HL-60 (cell line): ENCODE data around the gene CPT1C.

Experiments
- DNase-seq, 2 experiments: peaks; one replicate each; pipeline ENCODE4 v3.0.0-alpha.2; 2010 to 2020; ENCODE audit warnings: low read depth in 1 of 2, low spot score in 1 of 2
- H3K27ac ChIP-seq: fragments of 250-450 bp; sonication (Bioruptor Pico); replicated peaks from 2 replicates; pipeline ENCODE4 v1.5.1; 2020; ENCODE audit warnings: mild to moderate bottlenecking, moderate library complexity
- H3K27me3 ChIP-seq: fragments of 250-450 bp; sonication (Bioruptor Pico); 2 replicates; pipeline ENCODE4 v1.5.1; 2021; ENCODE audit warnings: mild to moderate bottlenecking, moderate library complexity; ENCODE audit not compliant: insufficient read depth, poor library complexity, severe bottlenecking
- H3K4me3 ChIP-seq: replicated peaks from 2 replicates; pipeline ENCODE4 v1.5.1; 2011; ENCODE audit warnings: mild to moderate bottlenecking, control low read depth, low read length; ENCODE audit not compliant: insufficient read depth
- CTCF ChIP-seq: IDR thresholded peaks from one replicate; pipeline ENCODE4 v1.5.1; 2011; ENCODE audit warnings: low read length, control low read depth, inconsistent platforms; ENCODE audit not compliant: insufficient read depth
- GABPA ChIP-seq: IDR thresholded peaks from 2 replicates; pipeline ENCODE4 v1.6.1; 2012; ENCODE audit warnings: low read depth
- POLR2AphosphoS5 ChIP-seq: IDR thresholded peaks from 2 replicates; pipeline ENCODE4 v1.6.1; 2012; ENCODE audit warnings: low read depth
- SPI1 ChIP-seq: IDR thresholded peaks from 2 replicates; pipeline ENCODE4 v1.6.1; 2012; ENCODE audit warnings: low read depth, mild to moderate bottlenecking, borderline replicate concordance
- TF ChIP-seq, protein P1 (sequence below): IDR thresholded peaks from 2 replicates; pipeline ENCODE4 v1.6.1; 2012; ENCODE audit warnings: low read depth; ENCODE audit not compliant: insufficient replicate concordance

Gene CPT1C

DNA sequence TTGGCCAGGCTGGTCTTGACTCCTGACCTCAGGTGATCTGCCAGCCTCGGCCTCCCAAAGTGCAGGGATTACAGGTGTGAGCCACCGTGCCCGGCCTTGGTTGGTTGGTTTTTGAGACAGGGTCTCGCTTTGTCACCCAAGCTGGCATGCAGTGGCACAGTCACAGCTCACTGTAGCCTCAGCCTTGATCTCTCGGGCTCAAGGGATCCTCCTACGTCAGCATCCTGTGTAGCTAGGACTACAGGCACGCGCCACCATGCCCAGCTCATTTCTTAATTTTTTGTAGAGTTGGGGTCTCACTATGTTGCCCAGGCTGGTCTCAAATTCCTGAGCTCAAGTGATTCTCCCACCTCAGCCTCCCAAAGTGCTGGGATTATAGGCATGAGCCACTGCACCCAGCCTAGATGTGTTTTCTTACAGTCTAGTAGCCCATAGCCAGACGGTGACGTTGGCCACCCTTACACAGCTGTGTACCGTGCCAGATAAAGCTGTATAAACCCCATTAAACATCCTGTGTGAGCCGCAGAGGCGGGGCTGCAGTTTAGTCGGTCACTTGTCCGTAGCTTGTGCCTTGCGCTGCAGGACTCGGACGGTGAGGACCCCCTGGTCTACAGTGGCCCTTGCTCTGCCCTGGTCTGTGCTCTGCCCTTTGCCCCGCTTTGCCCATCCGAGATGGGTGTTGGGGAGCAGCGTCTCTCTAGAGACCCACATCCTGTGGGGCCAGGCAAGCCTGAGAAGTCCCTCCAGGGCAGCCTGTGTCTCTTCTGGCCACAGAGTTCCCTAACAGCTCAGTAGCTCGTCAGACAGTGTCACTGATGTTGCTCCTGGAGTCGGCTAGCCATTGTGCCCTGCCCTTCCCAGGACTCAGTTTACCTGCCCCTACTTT lies 35.1 kb upstream of the CPT1C start:
- TF ChIP-seq GABPA (no peak), SPI1 (no peak), CTCF (no peak), POLR2AphosphoS5 (no peak)
- TF ChIP-seq, protein P1, sequence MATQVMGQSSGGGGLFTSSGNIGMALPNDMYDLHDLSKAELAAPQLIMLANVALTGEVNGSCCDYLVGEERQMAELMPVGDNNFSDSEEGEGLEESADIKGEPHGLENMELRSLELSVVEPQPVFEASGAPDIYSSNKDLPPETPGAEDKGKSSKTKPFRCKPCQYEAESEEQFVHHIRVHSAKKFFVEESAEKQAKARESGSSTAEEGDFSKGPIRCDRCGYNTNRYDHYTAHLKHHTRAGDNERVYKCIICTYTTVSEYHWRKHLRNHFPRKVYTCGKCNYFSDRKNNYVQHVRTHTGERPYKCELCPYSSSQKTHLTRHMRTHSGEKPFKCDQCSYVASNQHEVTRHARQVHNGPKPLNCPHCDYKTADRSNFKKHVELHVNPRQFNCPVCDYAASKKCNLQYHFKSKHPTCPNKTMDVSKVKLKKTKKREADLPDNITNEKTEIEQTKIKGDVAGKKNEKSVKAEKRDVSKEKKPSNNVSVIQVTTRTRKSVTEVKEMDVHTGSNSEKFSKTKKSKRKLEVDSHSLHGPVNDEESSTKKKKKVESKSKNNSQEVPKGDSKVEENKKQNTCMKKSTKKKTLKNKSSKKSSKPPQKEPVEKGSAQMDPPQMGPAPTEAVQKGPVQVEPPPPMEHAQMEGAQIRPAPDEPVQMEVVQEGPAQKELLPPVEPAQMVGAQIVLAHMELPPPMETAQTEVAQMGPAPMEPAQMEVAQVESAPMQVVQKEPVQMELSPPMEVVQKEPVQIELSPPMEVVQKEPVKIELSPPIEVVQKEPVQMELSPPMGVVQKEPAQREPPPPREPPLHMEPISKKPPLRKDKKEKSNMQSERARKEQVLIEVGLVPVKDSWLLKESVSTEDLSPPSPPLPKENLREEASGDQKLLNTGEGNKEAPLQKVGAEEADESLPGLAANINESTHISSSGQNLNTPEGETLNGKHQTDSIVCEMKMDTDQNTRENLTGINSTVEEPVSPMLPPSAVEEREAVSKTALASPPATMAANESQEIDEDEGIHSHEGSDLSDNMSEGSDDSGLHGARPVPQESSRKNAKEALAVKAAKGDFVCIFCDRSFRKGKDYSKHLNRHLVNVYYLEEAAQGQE = no peak
- Histone ChIP-seq H3K27me3 (no peaks in the 10 kb centered on the region), H3K27ac (no peak overlapping the region), H3K4me3 (no peak overlapping the region)
- DNase-seq = no peak

DNA sequence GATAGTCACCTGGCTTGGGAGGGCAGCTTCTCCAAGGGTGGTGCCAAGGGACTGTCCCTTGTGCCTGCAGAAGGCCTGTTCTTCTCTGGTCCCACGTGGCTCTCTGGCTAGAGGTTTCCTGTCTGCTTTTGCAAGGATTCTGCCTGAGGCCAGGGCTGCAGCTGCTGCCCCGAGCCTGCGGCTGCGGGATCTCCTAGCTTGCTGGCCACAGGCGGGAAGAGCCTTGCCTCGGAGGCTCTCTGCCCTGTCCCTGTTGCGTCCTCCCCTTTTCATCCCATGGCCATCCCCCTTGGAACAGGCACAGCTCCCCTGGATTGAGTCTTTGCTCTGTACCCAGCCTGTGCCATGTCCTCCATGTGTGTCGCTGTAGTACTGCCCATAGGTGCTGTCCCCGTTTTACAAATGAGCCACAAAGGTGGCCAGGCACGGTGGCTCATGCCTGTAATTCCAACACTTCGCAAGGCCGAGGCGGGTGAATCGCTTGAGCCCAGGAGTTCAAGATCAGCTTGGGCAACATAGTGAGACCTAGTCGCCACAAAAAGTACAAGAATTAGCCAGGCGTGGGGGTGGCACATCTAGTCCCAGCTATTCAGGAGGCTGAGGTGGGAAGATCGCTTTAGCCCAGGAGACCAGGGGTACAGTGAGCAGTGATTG lies 34.3 kb upstream of the CPT1C start:
- Histone ChIP-seq H3K27ac (no peak overlapping the region), H3K27me3 (no peaks in the 10 kb centered on the region), H3K4me3 (no peak overlapping the region)
- DNase-seq = no peak
- TF ChIP-seq POLR2AphosphoS5 (no peak), CTCF (no peak), GABPA (no peak), SPI1 (no peak)
- TF ChIP-seq, protein P1 = no peak

- no peak for DNase-seq
- no peak overlapping the region for H3K27ac ChIP-seq
- no peaks in the 10 kb centered on the region for H3K27me3 ChIP-seq
- no peak for TF ChIP-seq POLR2AphosphoS5
- TF ChIP-seq CTCF = no peak
- TF ChIP-seq SPI1 = no peak
- TF ChIP-seq GABPA = no peak
- TF ChIP-seq, protein P1 = no peak
- H3K4me3 ChIP-seq = no peak overlapping the region
Measured at GRCh38 chr19:49657493-49658138, 33.3 kb upstream of the CPT1C start.
